ENCODE data around the gene FADS2.

Gene FADS2

GRCh38 chr11:61797263-61797944, 30.7 kb upstream of the FADS2 start:
- peak; percentile 66 to 84 for DNase-seq

GRCh38 chr11:61799665-61800284, 28.3 kb upstream of the FADS2 start:
- no peak for DNase-seq

DNA sequence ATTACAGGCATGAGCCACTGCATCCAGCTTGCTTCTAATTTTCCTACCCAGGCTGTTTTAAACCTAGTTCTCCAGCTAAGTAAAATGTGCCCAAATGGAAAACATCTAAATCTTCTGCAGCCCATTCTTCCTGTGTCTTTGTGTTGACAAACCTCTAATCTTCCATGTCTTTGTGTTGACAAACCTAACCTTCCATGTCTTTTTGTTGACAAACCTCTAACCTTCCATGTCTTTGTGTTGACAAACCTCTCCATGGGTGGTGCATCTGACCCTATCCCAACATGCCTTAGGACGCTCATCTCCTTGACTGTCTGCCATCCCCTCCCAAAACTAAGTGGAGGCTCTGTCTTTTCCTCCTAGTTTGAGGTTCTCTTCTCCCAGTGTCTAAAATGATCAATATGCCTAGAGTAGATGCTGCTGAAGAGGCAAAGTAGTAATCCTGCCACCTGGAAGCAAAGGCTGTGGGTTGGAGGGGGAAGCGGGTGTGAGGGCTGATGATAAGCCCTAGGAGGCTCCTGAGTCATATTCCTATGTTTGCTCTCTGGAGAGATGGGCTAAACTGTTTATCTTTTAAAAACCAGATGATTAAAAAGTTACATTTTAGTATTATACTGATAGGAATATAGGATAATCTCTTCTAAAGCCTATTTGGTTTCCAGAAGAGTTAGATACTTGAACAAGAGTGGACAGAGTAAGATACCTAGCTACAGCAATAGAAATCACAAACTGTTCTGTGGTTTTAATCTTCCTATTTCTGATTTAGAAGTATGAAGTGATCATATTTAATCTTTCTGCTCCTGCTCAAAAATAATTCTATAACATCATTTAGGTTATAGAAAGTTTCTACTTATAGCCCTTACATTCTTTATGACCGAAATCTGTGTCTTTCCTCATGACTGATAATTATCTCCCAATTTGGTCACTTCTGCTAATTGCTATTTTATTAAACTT, 27.5 kb upstream of the FADS2 start:
- DNase-seq, result no peak

GRCh38 chr11:61802605-61803004, 25.5 kb upstream of the FADS2 start:
- no peak for DNase-seq

DNA sequence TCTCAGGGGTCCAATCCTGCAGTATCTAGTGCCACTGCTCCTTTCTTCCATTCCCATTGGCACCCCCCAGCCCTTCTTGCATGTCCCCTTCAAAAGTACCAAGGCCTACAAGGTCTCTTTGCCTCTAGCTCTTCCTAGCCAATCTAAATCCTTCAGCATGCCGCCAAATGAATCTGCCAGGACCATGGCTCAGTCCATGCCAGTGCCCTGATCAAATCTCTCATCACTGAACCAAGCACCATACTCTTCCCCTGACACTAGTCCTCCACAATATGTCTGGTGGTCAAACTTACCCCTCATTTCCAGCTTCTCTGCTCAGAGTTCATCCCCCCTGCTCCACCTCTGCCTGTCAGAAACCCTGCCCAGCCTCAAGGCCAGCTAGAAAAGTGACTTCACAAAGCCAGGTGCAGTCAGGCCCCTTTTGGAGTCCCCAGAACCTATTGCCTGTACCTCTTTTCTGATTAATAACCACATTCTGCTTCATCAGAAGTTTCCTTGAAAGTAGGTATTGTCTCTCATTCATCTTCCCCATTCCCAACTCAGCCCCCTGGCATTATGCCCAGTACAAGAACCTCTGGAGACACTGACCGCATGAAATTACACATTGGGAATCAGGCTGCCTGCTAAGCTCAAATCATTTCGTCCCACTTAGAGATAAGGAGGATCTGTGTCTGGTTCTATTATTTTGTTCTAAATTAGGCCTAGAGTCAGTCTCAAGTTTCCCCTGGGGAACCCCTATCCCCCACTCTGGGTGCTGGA, 24.0 kb upstream of the FADS2 start:
- DNase-seq, result no peak

GRCh38 chr11:61805146-61805545, 23.0 kb upstream of the FADS2 start:
- DNase-seq, result no peak

GRCh38 chr11:61806785-61807184, 21.3 kb upstream of the FADS2 start:
- DNase-seq, result no peak

- no peak for DNase-seq
Measured at GRCh38 chr11:61810671-61811175, 17.4 kb upstream of the FADS2 start.

DNA sequence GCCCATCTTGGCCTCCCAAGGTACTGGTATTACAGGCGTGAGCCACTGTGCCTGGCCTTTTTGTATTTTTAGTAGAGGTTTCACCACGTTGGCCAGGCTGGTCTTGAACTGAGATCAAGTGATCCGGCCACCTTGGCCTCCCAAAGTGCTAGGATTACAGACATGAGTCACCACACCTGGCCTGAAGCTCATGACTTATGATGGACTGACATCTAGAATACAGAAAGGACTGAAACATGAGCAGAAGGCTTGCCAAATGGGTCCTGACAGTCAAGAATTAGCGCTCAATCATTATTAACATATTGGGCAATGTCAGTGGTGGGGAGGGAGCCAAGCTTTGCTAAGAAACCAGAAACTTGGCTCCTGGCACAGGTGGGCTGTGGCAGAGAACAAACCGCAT, 16.3 kb upstream of the FADS2 start:
- no peak for DNase-seq

GRCh38 chr11:61812736-61813411, 15.2 kb upstream of the FADS2 start:
- no peak for DNase-seq

GRCh38 chr11:61814247-61814957, 13.7 kb upstream of the FADS2 start:
- peak; percentile 45 to 69 for DNase-seq

DNA sequence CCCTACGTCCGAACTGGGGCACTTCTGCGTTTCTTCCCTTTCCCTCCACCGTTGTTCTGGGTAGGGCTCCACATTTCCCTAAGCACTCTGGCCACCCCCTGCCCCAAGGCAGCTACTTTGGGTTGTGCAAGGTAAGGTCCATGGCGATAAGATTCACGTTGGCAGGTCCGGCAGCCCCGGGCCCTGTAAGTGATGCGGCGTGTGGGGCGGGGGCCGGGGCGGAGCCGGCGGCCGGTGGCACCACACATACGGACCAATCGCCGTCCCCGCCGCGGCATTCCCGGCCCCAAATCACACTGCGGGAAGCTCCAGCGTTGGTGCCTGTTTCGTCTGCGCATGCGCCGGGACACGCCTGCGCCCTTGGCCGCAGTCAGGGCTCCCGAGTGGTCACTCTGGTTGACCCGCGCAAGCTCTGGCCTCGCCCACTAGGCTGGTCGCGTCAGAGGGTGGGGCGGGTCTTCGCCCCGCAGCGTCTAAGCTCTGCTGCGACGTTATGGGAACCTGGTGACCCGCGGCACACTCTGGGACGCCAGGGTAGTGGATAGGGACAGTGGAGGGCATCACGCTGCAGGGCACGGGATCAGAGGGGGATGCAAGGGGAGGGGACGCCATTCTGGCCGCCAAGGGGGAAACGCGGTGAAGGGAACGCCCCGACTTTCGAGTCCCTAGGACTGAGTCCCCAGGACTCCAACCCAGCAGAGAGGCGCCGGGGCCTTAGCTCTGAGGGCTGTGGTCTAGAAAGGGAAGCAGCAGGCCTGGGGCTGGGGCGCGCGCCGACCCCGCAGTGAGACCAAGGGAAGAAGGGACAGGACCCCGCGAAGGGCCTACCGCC, 12.9 kb upstream of the FADS2 start:
- peak; percentile 92 to 98 for DNase-seq

- DNase-seq, result peak; percentile 39 to 70
Measured at GRCh38 chr11:61815790-61816735, 12.0 kb upstream of the FADS2 start.

- peak; percentile 90 to 92 for DNase-seq
Measured at GRCh38 chr11:61816736-61817455, 11.2 kb upstream of the FADS2 start, which contains the start of gene FADS1. Gene FADS1, minus strand, starts transcription at chr11:61817003. Its CDS starts 74 bp downstream, at chr11:61816929.

GRCh38 chr11:61817471-61818202, 10.5 kb upstream of the FADS2 start:
- no peak for DNase-seq

- DNase-seq, result no peak
Measured at GRCh38 chr11:61820174-61820573, 7.9 kb upstream of the FADS2 start.

- DNase-seq, result no peak
Measured at GRCh38 chr11:61826930-61827570, 1.1 kb upstream of the FADS2 start.
